ENCODE data around the gene MED14. TPM values are rescaled to one million over a fixed set of nuclear protein-coding genes. Genes with fewer than 3 reads are reported as not detected.

MED14 gene
- total and polyA plus RNA-seq, 2 of the 13 experiments (the other 11 are each of a cell fraction or from before 2014, with no cell fraction given) = 10.2 to 16.3 TPM

- no peak for TF ChIP-seq HMGXB3 (CRISPR knock-in tag; IDR thresholded peaks at IDR 0.05; ENCODE audit: borderline replicate concordance)
- TF ChIP-seq ZNF800 (CRISPR knock-in tag; IDR thresholded peaks at IDR 0.05) = no peak
- TF ChIP-seq ZNF10 (CRISPR knock-in tag; IDR thresholded peaks at IDR 0.05; ENCODE audit: borderline replicate concordance, low read depth) = no peak
- TF ChIP-seq HOXA7 (CRISPR knock-in tag; IDR thresholded peaks at IDR 0.05) = no peak
- TF ChIP-seq ETV5 (CRISPR knock-in tag; IDR thresholded peaks at IDR 0.05; ENCODE audit: borderline replicate concordance) = peak; percentile 56; the same call in 1 of the 2 replicates
- no peak for TF ChIP-seq PREB (CRISPR knock-in tag; IDR thresholded peaks at IDR 0.05)
- no peak for TF ChIP-seq ZNF326 (CRISPR knock-in tag; IDR thresholded peaks at IDR 0.05; ENCODE audit: borderline replicate concordance)
- no peak for TF ChIP-seq CBFB (CRISPR knock-in tag; IDR thresholded peaks at IDR 0.05)
- TF ChIP-seq TBP (CRISPR knock-in tag; IDR thresholded peaks at IDR 0.05) = no peak
- TF ChIP-seq IKZF4 (CRISPR knock-in tag; IDR thresholded peaks at IDR 0.05; ENCODE audit: borderline replicate concordance, low read depth, not compliant biosample characterization) = no peak
- peak; percentile 26; the same call in 1 of the 2 replicates for TF ChIP-seq ZNF768 (CRISPR knock-in tag; IDR thresholded peaks at IDR 0.05)
- TF ChIP-seq KDM5B (CRISPR knock-in tag; IDR thresholded peaks at IDR 0.05; ENCODE audit: borderline replicate concordance) = no peak
- TF ChIP-seq NCOA2 (CRISPR knock-in tag; IDR thresholded peaks at IDR 0.05) = no peak
- TF ChIP-seq MIER3 (CRISPR knock-in tag; IDR thresholded peaks at IDR 0.05; ENCODE audit: borderline replicate concordance) = no peak
- TF ChIP-seq CENPX (CRISPR knock-in tag; IDR thresholded peaks at IDR 0.05) = no peak
- TF ChIP-seq SP2 (CRISPR knock-in tag; IDR thresholded peaks at IDR 0.05) = 0 out of 2 replicates have a peak, but pooled peaks have one; percentile 37
- no peak for TF ChIP-seq ZNF253 (CRISPR knock-in tag; IDR thresholded peaks at IDR 0.05; ENCODE audit: borderline replicate concordance)
- peak; percentile 43; the same call in 1 of the 2 replicates for TF ChIP-seq FOXK1 (CRISPR knock-in tag; IDR thresholded peaks at IDR 0.05; ENCODE audit: borderline replicate concordance, low read depth)
These were observed at the start of gene MED14 (continued) for GRCh38 chrX:40735325-40736169.

Measured in HepG2 (cell line).